ENCODE measurements around the gene PLPP4. TPM values are rescaled to one million over a fixed set of nuclear protein-coding genes. Genes with fewer than 3 reads are reported as not detected.

Gene PLPP4
- total and polyA plus RNA-seq, 2 donors (not counting 1 experiment from before 2014, with no cell fraction given) = 0.22 to 1.2 TPM

GRCh38 chr10:120571266-120571665, 114.2 kb downstream of the PLPP4 start:
- Histone ChIP-seq H4K20me1 (ENCODE audit: control insufficient read depth, extremely low read depth, insufficient read depth, low read length) (no peaks in the 10 kb centered on the region), H3K4me1 (ENCODE audit: control insufficient read depth, extremely low read depth, insufficient read depth, low read length) (no peaks in the 10 kb centered on the region), H3K79me2 (ENCODE audit: control insufficient read depth, insufficient read depth, low read length) (no peaks in the 10 kb centered on the region), H3K36me3 (ENCODE audit: control insufficient read depth, insufficient read depth, low read length) (no peaks in the 10 kb centered on the region), H3K9me3 (ENCODE audit: control insufficient read depth, insufficient read depth, low read depth, low read length) (no peaks in the 10 kb centered on the region), H2AFZ (ENCODE audit: low read length) (no peak overlapping the region), H3K4me2 (ENCODE audit: extremely low read depth, insufficient read depth, low read length) (no peak overlapping the region), H3K27me3 (ENCODE audit: control insufficient read depth, insufficient read depth, low read length) (no peaks in the 10 kb centered on the region), H3K9ac (ENCODE audit: insufficient read depth, low read length) (no peak overlapping the region), H3K27ac (ENCODE audit: insufficient read depth, low read length) (no peak overlapping the region), H3K4me3 (replicated peaks in 1 of 4; ENCODE audit: control extremely low read depth in 1 of 4, insufficient read depth in 1 of 4, low read depth in 3 of 4, low read length in 4 of 4) (no peak overlapping the region)
- no peak for TF ChIP-seq CTCF (conservative IDR thresholded peaks at IDR 0.05 in 1 of 2, IDR thresholded peaks at IDR 0.05 in 1 of 2; ENCODE audit: low read depth in 1 of 2, low read length in 2 of 2)
- TF ChIP-seq EZH2 (IDR thresholded peaks at IDR 0.05; ENCODE audit: low read length, missing control alignments) = no peak
- DNase-seq (ENCODE audit: low read depth in 2 of 2) = no peak

- no peaks in the 10 kb centered on the region for H4K20me1 ChIP-seq (ENCODE audit: control insufficient read depth, extremely low read depth, insufficient read depth, low read length)
- no peaks in the 10 kb centered on the region for H3K27me3 ChIP-seq (ENCODE audit: control insufficient read depth, insufficient read depth, low read length)
- no peak overlapping the region for H2AFZ ChIP-seq (ENCODE audit: low read length)
- H3K4me1 ChIP-seq (ENCODE audit: control insufficient read depth, extremely low read depth, insufficient read depth, low read length) = no peaks in the 10 kb centered on the region
- H3K4me3 ChIP-seq (replicated peaks in 1 of 4; ENCODE audit: control extremely low read depth in 1 of 4, insufficient read depth in 1 of 4, low read depth in 3 of 4, low read length in 4 of 4) = no peak overlapping the region
- H3K27ac ChIP-seq (ENCODE audit: insufficient read depth, low read length) = no peak overlapping the region
- H3K36me3 ChIP-seq (ENCODE audit: control insufficient read depth, insufficient read depth, low read length) = no peaks in the 10 kb centered on the region
- no peaks in the 10 kb centered on the region for H3K79me2 ChIP-seq (ENCODE audit: control insufficient read depth, insufficient read depth, low read length)
- H3K9me3 ChIP-seq (ENCODE audit: control insufficient read depth, insufficient read depth, low read depth, low read length) = no peaks in the 10 kb centered on the region
- no peak for DNase-seq (ENCODE audit: low read depth in 2 of 2)
- H3K4me2 ChIP-seq (ENCODE audit: extremely low read depth, insufficient read depth, low read length) = no peak overlapping the region
- H3K9ac ChIP-seq (ENCODE audit: insufficient read depth, low read length) = no peak overlapping the region
- TF ChIP-seq EZH2 (IDR thresholded peaks at IDR 0.05; ENCODE audit: low read length, missing control alignments) = no peak
- TF ChIP-seq CTCF (conservative IDR thresholded peaks at IDR 0.05 in 1 of 2, IDR thresholded peaks at IDR 0.05 in 1 of 2; ENCODE audit: low read depth in 1 of 2, low read length in 2 of 2) = no peak
Observed at GRCh38 chr10:120572307-120572706, 115.3 kb downstream of the PLPP4 start.

GRCh38 chr10:120573355-120573754, 116.3 kb downstream of the PLPP4 start:
- no peak overlapping the region for H3K4me3 ChIP-seq (replicated peaks in 1 of 4; ENCODE audit: control extremely low read depth in 1 of 4, insufficient read depth in 1 of 4, low read depth in 3 of 4, low read length in 4 of 4)
- no peaks in the 10 kb centered on the region for H3K4me1 ChIP-seq (ENCODE audit: control insufficient read depth, extremely low read depth, insufficient read depth, low read length)
- H3K9me3 ChIP-seq (ENCODE audit: control insufficient read depth, insufficient read depth, low read depth, low read length) = no peaks in the 10 kb centered on the region
- no peak overlapping the region for H3K9ac ChIP-seq (ENCODE audit: insufficient read depth, low read length)
- no peaks in the 10 kb centered on the region for H3K36me3 ChIP-seq (ENCODE audit: control insufficient read depth, insufficient read depth, low read length)
- no peak overlapping the region for H2AFZ ChIP-seq (ENCODE audit: low read length)
- H3K79me2 ChIP-seq (ENCODE audit: control insufficient read depth, insufficient read depth, low read length) = no peaks in the 10 kb centered on the region
- no peak for TF ChIP-seq EZH2 (IDR thresholded peaks at IDR 0.05; ENCODE audit: low read length, missing control alignments)
- TF ChIP-seq CTCF (conservative IDR thresholded peaks at IDR 0.05 in 1 of 2, IDR thresholded peaks at IDR 0.05 in 1 of 2; ENCODE audit: low read depth in 1 of 2, low read length in 2 of 2) = no peak
- H3K4me2 ChIP-seq (ENCODE audit: extremely low read depth, insufficient read depth, low read length) = no peak overlapping the region
- H3K27ac ChIP-seq (ENCODE audit: insufficient read depth, low read length) = no peak overlapping the region
- no peaks in the 10 kb centered on the region for H4K20me1 ChIP-seq (ENCODE audit: control insufficient read depth, extremely low read depth, insufficient read depth, low read length)
- no peaks in the 10 kb centered on the region for H3K27me3 ChIP-seq (ENCODE audit: control insufficient read depth, insufficient read depth, low read length)
- no peak for DNase-seq (ENCODE audit: low read depth in 2 of 2)

All from fibroblast of lung (primary cell).